ENCODE data around the gene GSDMA.

The GSDMA gene

GRCh38 chr17:40020146-40020545 is 57.3 kb downstream of the GSDMA start:
- H3K36me3 ChIP-seq (ENCODE audit: control insufficient read depth, insufficient read depth, low read length, severe bottlenecking): peaks cover 19% of the 10 kb centered on the region
- H3K4me3 ChIP-seq (ENCODE audit: low read length): no peak overlapping the region
- H3K9me3 ChIP-seq (ENCODE audit: control insufficient read depth, low read length): no peaks in the 10 kb centered on the region
- no peak for DNase-seq (ENCODE audit: low read depth)
- peaks cover 25% of the 10 kb centered on the region for H3K4me1 ChIP-seq (ENCODE audit: control insufficient read depth, insufficient read depth, low read length)
- H3K27me3 ChIP-seq (replicated peaks; ENCODE audit: control insufficient read depth, insufficient read depth, low read length): no peaks in the 10 kb centered on the region
- no peak overlapping the region for H3K9ac ChIP-seq (ENCODE audit: low read length)

- H3K4me1 ChIP-seq (ENCODE audit: control insufficient read depth, insufficient read depth, low read length): peaks cover 25% of the 10 kb centered on the region
- H3K27me3 ChIP-seq (replicated peaks; ENCODE audit: control insufficient read depth, insufficient read depth, low read length): no peaks in the 10 kb centered on the region
- H3K9ac ChIP-seq (ENCODE audit: low read length): peak overlapping the region; percentile 52
- DNase-seq (ENCODE audit: low read depth): peak; percentile 72
- H3K9me3 ChIP-seq (ENCODE audit: control insufficient read depth, low read length): no peaks in the 10 kb centered on the region
- H3K4me3 ChIP-seq (ENCODE audit: low read length): no peak overlapping the region
- H3K36me3 ChIP-seq (ENCODE audit: control insufficient read depth, insufficient read depth, low read length, severe bottlenecking): peaks cover 32% of the 10 kb centered on the region
Measured at GRCh38 chr17:40021451-40021971, 58.7 kb downstream of the GSDMA start.

- H3K9ac ChIP-seq (ENCODE audit: low read length): no peak overlapping the region
- H3K27me3 ChIP-seq (replicated peaks; ENCODE audit: control insufficient read depth, insufficient read depth, low read length): no peaks in the 10 kb centered on the region
- peaks cover 25% of the 10 kb centered on the region for H3K4me1 ChIP-seq (ENCODE audit: control insufficient read depth, insufficient read depth, low read length)
- peaks cover 32% of the 10 kb centered on the region for H3K36me3 ChIP-seq (ENCODE audit: control insufficient read depth, insufficient read depth, low read length, severe bottlenecking)
- no peak overlapping the region for H3K4me3 ChIP-seq (ENCODE audit: low read length)
- H3K9me3 ChIP-seq (ENCODE audit: control insufficient read depth, low read length): no peaks in the 10 kb centered on the region
- DNase-seq (ENCODE audit: low read depth): no peak
Measured at GRCh38 chr17:40022497-40022896, 59.7 kb downstream of the GSDMA start.

- Histone ChIP-seq H3K27me3 (replicated peaks; ENCODE audit: control insufficient read depth, insufficient read depth, low read length) (no peaks in the 10 kb centered on the region), H3K4me3 (ENCODE audit: low read length) (no peak overlapping the region), H3K9ac (ENCODE audit: low read length) (no peak overlapping the region), H3K36me3 (ENCODE audit: control insufficient read depth, insufficient read depth, low read length, severe bottlenecking) (peaks cover 32% of the 10 kb centered on the region), H3K4me1 (ENCODE audit: control insufficient read depth, insufficient read depth, low read length) (peaks cover 21% of the 10 kb centered on the region), H3K9me3 (ENCODE audit: control insufficient read depth, low read length) (no peaks in the 10 kb centered on the region)
- DNase-seq (ENCODE audit: low read depth): no peak
Measured at GRCh38 chr17:40022961-40023541, 60.2 kb downstream of the GSDMA start.

DNA sequence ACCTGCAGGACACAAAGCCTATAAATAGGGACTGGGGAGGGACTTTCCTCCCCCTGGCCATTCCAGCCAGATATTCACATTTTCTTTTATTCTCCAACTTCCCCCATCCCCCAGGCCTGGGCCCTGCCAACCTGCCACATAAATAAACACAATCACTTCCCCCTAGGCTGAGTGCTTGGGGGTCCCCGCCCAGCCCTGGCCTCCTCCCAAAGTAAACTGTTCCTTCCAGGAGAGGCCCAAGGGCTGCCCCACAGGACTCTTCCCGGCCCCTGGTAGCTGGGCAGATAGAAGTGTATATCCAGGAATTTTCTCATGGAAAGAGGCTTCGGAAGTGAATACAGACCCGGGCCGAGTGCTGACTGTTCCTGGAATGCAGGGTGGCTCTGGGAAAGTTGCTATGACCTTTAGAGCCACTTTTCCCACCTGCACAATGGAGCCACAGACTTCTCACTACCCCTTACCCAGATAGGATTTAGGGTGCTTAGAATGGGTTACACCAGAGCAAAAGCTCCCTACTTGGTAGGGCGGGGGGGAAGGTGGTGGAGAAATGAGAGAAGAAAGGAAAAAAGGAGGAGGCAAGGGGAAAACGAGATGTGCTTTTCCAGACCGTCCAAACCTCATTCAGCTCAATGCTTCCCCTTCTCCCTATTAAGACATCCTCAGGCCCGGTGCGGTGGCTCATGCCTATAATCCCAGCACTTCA is 60.9 kb downstream of the GSDMA start:
- Histone ChIP-seq H3K36me3 (ENCODE audit: control insufficient read depth, insufficient read depth, low read length, severe bottlenecking) (peaks cover 37% of the 10 kb centered on the region), H3K4me3 (ENCODE audit: low read length) (no peak overlapping the region), H3K9ac (ENCODE audit: low read length) (no peak overlapping the region), H3K27me3 (replicated peaks; ENCODE audit: control insufficient read depth, insufficient read depth, low read length) (no peaks in the 10 kb centered on the region), H3K9me3 (ENCODE audit: control insufficient read depth, low read length) (no peaks in the 10 kb centered on the region), H3K4me1 (ENCODE audit: control insufficient read depth, insufficient read depth, low read length) (peaks cover 20% of the 10 kb centered on the region)
- DNase-seq (ENCODE audit: low read depth): peak; percentile 29

DNA sequence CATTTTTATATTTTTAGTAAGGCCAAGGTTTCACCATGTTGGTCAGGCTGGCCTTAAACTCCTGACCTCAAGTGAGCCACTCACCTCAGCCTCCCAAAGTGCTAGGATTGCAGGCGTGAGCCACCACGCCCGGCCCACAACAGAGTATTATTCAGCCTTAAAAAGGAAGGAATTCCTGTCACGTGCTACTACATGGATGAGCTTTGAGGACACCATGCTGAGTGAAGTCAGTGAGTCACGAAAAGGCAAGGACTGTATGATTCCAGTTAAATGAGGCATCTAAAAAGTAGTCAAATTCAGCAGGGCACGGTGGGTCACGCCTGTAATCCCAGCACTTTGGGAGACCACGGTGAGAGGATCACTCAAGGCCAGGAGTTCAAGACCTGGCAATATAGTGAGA is 62.1 kb downstream of the GSDMA start:
- no peaks in the 10 kb centered on the region for H3K9me3 ChIP-seq (ENCODE audit: control insufficient read depth, low read length)
- peaks cover 44% of the 10 kb centered on the region for H3K36me3 ChIP-seq (ENCODE audit: control insufficient read depth, insufficient read depth, low read length, severe bottlenecking)
- DNase-seq (ENCODE audit: low read depth): no peak
- H3K9ac ChIP-seq (ENCODE audit: low read length): no peak overlapping the region
- H3K4me1 ChIP-seq (ENCODE audit: control insufficient read depth, insufficient read depth, low read length): peaks cover 10% of the 10 kb centered on the region
- no peaks in the 10 kb centered on the region for H3K27me3 ChIP-seq (replicated peaks; ENCODE audit: control insufficient read depth, insufficient read depth, low read length)
- H3K4me3 ChIP-seq (ENCODE audit: low read length): no peak overlapping the region

GRCh38 chr17:40025559-40025958 is 62.8 kb downstream of the GSDMA start:
- peaks cover 10% of the 10 kb centered on the region for H3K4me1 ChIP-seq (ENCODE audit: control insufficient read depth, insufficient read depth, low read length)
- H3K9me3 ChIP-seq (ENCODE audit: control insufficient read depth, low read length): no peaks in the 10 kb centered on the region
- no peaks in the 10 kb centered on the region for H3K27me3 ChIP-seq (replicated peaks; ENCODE audit: control insufficient read depth, insufficient read depth, low read length)
- H3K36me3 ChIP-seq (ENCODE audit: control insufficient read depth, insufficient read depth, low read length, severe bottlenecking): peaks cover 44% of the 10 kb centered on the region
- H3K4me3 ChIP-seq (ENCODE audit: low read length): no peak overlapping the region
- no peak overlapping the region for H3K9ac ChIP-seq (ENCODE audit: low read length)
- DNase-seq (ENCODE audit: low read depth): no peak

GRCh38 chr17:40025991-40026815 is 63.4 kb downstream of the GSDMA start:
- H3K4me3 ChIP-seq (ENCODE audit: low read length): no peak overlapping the region
- H3K36me3 ChIP-seq (ENCODE audit: control insufficient read depth, insufficient read depth, low read length, severe bottlenecking): peaks cover 50% of the 10 kb centered on the region
- H3K9ac ChIP-seq (ENCODE audit: low read length): no peak overlapping the region
- H3K4me1 ChIP-seq (ENCODE audit: control insufficient read depth, insufficient read depth, low read length): peaks cover 6% of the 10 kb centered on the region
- no peaks in the 10 kb centered on the region for H3K27me3 ChIP-seq (replicated peaks; ENCODE audit: control insufficient read depth, insufficient read depth, low read length)
- no peak for DNase-seq (ENCODE audit: low read depth)
- no peaks in the 10 kb centered on the region for H3K9me3 ChIP-seq (ENCODE audit: control insufficient read depth, low read length)

DNA sequence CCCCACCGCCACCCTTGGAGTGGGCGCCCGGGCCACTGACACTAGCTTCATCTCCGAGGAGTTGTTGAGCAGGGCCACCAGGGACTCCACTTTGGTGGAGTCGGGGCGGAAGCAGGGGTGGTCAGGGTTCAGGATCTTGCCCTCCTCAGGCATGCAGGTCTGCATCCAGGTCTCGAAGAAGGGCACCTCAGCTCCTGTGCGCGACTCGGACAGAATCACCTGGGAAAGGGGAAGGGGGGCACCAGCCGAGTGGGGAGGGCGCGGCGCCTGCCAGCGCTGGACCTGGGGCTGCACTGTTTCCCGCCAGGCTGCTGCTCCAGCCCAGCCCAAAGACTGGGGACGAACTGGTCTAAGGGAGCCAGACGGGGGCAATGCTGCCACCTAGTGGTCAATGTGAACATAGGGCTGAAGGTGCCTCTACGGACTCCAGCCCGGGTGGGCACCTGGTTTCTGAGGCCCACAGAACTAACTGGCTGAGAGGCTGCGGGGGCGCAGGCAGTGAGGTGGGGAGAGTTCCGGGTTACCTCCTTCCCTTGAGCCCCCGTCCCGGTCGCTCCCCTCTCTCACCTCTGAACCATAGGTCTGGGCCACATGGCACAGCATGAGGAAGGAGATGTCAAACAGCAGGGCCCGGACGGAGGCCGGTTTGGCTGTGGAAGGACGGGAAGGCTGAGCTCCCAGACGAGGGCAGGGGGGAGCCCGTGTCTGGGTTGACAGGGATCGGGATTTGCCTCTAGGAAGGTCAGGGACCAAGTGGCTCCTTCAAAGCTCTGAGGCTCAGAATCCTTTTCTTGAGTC is 64.2 kb downstream of the GSDMA start:
- H3K9ac ChIP-seq (ENCODE audit: low read length): no peak overlapping the region
- H3K4me3 ChIP-seq (ENCODE audit: low read length): no peak overlapping the region
- peak; percentile 91 for DNase-seq (ENCODE audit: low read depth)
- peaks cover 56% of the 10 kb centered on the region for H3K36me3 ChIP-seq (ENCODE audit: control insufficient read depth, insufficient read depth, low read length, severe bottlenecking)
- no peaks in the 10 kb centered on the region for H3K27me3 ChIP-seq (replicated peaks; ENCODE audit: control insufficient read depth, insufficient read depth, low read length)
- no peaks in the 10 kb centered on the region for H3K4me1 ChIP-seq (ENCODE audit: control insufficient read depth, insufficient read depth, low read length)
- H3K9me3 ChIP-seq (ENCODE audit: control insufficient read depth, low read length): no peaks in the 10 kb centered on the region

Data from adipocyte (in vitro differentiated cells).